NOMO-1 (cell line): ENCODE results near the gene PCP4L1.
"Not testable (repeated sequence)": the region's sequence is repeated elsewhere in the genome, so short reads cannot be mapped to it uniquely, and the experiment has no call there.

ENCODE experiments used
- DNase-seq, 2 experiments: peaks; one replicate each; lab custom pipeline; 2025; ENCODE audit not compliant: unreplicated experiment in 2 of 2; lab: John Stamatoyannopoulos, UW

The PCP4L1 gene

DNA sequence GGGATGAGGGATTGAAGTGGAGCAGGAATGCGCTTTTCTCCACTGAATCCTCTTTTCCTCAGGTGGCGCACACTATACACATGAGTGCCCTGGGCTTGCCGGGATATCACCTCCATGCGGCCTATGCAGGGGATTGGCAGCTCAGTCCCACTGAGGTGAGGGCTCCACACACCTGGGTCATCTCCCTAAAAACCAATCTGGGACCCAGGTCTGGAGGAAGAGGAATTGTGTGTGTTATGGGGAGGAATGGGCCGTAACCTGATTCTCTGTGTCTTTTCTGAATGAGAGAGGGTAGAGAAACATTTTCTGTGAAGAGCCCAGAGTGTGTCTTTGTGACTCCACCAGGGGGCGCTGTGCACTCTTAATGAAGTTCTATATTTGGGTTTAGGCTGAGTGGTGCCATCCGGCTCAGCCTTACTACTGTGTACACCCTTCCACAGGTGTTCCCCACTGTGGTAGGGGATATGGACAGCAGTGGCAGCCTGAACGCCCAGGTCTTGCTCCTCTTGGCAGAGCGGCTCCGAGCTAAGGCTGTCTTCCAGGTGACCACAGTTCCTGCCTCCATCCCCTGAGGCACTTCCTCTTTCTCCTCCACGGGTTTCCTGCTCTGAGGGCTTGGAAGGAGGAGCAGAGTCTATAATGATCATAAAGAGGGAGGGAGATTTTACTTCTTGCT lies 31.2 kb upstream of the PCP4L1 start:
- DNase-seq: peak; percentile 73 to 84

DNA sequence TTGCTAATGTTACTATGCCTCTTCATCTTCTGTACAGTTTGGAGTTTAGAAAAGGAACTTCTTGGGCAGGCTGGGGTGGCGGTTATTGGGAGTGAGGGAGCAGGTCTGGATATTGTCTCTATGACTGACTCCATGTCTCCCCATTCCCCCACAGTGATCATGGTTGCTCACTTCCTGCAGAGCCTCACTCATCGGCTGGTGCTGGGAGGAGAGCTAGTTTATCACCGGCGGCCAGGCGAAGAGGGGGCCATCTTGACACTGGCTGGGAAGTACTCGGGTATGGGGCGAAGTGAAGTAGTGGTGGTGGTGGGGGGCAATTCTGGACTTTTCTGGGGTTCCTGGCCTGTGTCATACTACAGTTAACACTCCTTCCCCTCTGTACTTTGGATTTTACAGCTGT lies 30.5 kb upstream of the PCP4L1 start:
- no peak for DNase-seq

DNA sequence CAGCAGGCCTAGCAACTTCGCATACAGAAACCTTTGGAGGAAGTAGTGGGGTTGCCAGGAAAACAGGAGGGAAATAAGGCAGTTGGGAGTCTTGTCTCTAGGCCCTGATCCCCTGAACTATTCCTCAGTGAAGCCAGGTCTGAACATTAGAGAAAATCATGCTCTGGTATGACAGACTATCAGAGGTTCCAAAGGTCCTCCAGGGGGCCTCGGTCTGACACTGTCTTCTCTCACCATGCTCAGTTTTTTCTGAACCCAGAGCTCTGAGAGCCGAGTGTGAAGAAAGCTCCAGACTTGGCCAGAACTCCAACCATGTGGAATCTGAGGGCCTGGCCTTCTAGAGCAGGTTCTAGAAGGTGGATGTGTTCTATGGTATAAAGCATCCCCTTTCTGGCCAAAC lies 28.6 kb upstream of the PCP4L1 start:
- no peak for DNase-seq

DNA sequence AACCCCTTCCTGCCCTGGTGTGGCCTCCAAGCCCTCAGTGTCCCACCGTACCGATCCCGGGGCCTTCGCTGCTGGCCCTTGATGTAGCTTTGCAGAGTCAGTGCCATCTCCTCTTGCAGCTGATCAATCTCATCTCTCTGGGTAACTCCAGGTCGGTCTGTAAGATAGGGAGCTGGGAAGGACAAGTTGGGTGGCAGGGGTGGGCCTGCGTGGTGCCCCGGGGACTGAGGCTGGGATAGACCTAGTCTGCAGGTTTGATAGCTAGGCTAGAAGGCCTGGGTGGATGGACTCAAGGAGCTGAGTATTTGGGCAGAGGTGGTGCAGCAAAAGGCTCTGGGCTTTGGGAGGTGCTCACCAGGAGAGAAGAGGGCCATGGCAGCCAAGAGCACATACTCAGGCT lies 27.8 kb upstream of the PCP4L1 start:
- no peak for DNase-seq

DNA sequence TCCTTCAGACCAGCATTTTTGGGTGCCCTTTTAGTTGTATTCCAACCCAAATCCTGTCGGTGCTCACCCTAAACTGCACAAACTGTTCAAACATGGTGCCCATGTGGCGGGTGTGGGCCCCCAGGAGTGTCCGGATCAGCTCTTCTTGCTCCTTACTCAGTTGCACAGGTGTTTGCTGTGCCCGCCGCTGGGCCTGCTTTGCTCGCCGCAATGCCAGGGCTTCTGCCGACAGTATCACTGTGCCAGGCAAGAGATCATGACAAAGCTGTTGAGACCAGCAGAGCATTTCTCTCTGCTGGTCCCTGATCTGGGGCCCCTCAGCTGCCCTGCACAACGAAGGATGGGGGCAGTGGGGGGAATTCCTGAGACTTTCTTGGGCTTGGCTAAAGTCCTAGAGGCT lies 25.4 kb upstream of the PCP4L1 start:
- no peak for DNase-seq

DNA sequence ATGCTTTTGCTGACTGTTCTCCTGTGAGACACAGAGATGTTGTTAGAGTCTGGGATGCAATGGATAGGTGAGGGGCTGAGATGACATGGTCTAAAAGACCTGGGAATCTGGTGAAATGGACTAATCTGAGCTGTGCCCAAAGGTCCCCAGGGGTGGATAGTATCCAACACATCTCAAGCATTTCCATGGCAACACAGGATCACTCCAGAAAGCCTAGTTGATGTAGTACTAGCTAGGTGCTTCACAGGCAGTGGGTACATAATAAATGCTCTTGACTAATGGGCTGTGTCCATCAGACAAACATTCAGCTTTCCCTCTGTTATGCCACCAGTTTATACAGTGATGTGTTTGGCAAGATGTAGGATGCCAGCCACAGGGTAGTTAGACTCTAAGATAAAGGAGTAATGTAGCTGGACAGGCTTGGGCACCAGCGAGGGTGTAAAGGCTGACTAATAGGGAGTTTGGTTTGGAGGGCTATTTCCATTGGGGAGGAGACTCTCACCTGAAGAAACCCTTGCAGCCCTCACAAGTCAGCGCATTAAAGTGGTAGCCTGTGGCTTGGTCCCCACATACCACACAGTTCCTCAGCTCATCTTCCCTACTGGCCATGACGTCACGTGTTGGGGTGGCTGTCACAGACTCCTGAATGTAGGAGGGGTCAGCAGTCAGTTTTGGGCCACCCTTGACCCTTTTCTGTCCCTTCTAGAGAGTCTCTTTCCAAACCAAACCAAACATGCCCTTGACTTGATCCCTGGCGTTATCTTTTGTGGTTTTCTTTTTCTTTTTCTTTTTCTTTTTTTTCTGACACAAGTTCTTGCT lies 22.4 kb upstream of the PCP4L1 start:
- DNase-seq: no peak

DNA sequence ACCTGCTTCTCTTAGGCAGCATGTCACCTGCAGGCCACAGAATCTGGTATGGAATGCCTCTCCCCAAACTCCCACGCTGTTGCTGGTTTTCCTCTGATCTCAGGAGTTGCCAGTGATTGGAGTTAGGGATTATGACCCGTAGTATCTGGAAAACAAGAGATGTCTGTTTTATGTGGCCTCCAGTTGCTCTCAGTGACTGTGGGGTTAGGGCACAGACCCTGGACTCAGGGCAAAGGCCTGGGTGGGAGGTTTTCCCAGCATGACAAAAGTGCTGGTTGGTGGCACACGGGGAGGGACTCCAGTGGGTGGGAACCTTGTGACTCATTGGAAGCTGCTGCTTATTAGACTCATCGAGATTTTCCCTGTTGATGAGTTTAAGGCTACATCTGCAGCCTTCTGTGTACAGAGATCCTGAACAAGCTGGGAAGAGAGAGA lies 20.5 kb upstream of the PCP4L1 start, which contains the start of gene NR1I3:
Gene NR1I3, minus strand, starts transcription at position 165 of the 435 bp plus-strand sequence. CDS start 1,638 bp downstream, outside the sequence.
- DNase-seq: no peak

DNA sequence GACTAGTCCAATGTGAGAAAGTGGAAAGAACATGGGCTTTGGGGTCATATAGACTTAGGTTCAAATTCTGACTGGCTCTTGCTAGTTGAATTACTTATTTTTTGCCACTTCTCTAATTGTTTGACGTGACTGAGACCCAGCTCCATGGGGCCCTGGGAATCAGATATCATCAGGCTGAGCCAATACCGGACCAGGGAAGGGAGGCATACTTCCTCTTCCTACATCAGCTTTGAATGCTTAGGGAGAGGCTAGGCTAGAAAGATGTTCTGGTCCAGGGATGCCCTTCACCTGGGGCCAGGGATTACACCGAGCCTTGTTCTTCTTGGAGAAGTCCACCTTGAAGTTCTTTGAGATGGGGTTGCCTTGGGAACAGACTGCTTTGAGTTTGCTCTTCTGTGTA lies 16.9 kb upstream of the PCP4L1 start:
- DNase-seq: peak in 1 of 2 experiments; percentile 19

DNA sequence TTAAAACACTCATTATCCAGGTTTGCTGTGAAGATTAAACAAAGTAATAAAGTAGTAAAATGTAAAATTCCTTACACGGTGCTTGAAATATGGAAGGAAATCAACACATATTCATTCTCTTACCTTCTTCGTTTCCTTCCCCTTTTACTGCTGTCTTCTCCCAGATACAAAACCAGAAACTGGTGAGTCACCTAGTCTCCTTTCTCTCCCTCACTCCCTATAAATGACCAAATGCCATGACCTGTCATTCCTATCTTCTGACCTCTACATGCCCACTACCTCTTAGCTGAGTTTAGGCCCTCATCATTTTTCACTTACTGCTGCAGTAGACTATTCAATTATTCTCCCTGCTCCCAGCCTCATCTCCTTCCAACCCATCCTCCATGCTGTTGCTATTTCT lies 16.2 kb upstream of the PCP4L1 start:
- peak in 1 of 2 experiments; percentile 37 for DNase-seq

DNA sequence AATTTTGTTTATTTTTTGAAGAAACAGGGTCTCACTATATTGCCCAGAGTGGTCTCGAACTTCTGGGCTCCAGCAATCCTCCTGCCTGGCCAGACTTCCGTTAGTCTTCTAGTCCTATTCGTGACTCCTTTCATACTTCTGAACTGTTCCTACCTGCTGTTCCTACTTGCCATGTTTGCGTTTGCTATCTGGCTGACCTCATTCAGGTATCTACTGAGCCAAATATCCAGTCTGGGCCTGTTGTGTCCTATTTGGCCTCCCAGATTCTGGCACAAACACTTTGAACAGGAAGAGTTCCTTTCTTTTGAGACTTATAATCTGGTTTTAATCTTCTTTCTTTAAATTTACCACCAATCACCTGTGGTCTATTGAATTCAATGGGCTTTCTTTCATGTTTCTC lies 13.7 kb upstream of the PCP4L1 start:
- no peak for DNase-seq

DNA sequence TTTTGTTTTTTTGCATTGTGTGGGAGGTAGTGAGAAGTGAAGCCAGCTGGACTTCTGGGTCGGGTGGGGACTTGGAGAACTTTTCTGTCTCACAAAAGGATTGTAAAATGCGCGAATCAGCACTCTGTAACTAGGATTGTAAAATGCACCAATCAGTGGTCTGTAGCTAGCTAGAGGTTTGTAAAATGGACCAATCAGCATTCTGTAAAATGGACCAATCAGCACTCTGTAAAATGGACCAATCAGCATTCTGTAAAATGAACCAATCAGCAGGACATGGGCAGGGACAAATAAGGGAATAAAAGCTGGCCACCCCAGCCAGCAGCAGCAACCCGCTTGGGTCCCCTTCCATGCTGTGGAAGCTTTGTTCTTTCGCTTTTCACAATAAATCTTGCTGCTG lies 8.4 kb upstream of the PCP4L1 start:
- not testable (repeated sequence) for DNase-seq

DNA sequence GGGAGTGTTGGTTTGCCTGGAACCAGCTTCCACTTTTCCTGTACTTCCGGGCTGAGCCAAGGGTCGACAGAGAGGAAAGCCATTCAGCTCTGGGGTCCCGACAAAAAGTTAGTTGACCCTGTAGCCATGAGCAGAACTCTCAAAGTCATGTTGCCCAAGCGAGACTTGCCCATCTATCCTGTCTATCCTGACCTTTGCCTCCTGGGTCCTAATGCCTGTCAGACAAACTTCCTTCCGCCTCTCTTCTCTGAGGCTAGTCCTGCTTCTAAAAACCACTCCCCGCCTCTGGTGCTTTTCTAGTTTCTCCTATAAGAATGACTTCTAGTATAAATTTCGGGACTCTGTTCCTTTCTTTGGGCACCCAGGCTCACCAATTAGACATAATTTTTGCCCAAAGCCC lies 7.7 kb upstream of the PCP4L1 start:
- no peak for DNase-seq

DNA sequence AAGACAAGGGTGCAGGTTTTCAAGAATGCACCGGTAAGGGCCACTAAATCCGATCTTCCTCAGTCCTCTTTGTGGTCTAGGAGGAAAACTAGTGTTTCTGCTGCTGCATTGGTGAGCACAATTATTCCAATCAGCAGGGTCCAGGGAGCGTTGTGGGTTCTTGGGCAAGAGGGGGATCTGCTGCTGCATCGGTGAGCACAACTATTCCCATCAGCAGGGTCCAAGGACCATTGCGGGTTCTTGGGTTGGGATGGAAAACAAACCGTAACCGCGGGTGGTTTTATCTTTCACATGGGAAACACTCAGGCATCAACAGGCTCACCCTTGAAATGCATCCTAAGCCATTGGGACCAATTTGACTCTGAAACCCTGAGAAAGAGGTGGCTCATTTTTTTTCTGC lies 7.0 kb upstream of the PCP4L1 start:
- no peak for DNase-seq

DNA sequence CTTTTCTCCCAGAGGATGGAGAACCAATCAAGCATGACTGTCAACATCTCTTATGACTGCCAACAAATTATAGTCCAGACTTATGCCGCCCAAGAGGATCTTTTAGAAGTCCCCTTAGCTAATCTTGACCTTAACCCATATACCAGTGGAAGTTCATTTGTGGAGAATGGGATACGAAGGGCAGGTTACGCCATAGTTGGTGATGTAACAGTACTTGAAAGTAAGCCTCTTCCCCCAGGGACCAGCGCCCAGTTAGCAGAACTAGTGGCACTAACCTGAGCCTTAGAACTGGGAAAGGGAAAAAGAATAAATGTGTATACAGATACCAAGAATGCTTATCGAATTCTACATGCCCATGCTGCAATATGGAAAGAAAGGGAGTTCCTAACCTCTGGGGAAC lies 3.2 kb upstream of the PCP4L1 start:
- DNase-seq: not testable (repeated sequence)

DNA sequence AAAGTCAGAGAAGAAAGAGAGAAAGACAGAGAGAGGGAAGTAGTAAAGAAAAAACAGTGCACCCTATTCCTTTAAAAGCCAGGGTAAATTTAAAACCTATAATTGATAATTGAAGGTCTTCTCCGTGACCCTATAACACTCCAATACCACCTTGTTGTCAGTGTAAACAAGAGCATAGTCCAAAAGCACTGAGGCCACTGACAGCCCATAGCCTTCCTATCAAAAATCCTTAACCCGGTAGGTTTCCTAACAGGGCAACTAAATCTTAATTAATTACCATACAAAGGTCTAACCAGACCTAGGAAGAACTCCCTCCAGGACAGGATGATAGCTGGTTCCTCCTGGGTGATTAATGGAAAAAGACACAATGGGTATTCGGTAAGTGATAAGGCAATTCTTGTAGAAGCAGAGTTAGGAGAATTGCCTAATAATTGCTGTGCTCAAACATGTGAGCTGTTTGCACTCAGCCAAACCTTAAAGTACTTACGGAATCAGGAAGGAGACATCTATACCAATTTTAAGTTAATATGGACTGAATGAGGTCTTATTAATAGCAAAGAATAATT lies 2.5 kb upstream of the PCP4L1 start:
- not testable (repeated sequence) for DNase-seq

DNA sequence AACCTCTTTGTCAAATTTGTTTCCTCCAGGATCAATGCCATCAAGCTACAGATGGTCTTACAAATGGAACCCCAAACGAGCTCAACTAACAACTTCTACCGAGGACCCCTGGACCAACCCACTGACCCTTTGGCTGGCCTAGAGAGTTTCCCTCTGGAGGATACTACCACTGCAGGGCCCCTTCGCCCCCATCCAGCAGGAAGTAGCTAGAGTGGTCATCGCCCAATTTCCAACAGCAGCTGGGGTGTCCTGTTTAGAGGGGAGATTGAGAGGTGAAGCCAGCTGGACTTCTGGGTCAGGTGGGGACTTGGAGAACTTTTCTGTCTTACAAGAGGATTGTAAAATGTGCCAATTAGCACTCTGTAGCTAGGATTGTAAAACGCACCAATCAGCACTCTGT lies 1.4 kb upstream of the PCP4L1 start:
- DNase-seq: not testable (repeated sequence)

DNA sequence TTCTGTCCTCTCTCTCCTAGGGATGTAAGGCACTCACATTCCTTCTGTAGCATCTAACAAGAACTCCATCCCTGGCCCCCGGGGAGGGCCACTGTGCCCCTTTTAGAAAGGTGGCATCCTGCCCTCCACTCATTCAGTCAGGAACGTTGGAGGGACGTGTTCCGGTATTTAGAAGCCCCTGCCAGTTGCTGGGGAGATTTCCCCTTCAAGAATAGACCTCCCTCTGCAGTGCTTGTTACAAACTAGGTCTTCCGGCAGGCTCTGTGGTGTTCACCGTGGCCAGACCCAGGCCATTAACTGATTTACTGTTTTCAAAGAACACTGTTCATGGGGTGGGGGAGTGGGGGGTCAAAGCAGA lies 779 bp downstream of the PCP4L1 start:
- DNase-seq: no peak

DNA sequence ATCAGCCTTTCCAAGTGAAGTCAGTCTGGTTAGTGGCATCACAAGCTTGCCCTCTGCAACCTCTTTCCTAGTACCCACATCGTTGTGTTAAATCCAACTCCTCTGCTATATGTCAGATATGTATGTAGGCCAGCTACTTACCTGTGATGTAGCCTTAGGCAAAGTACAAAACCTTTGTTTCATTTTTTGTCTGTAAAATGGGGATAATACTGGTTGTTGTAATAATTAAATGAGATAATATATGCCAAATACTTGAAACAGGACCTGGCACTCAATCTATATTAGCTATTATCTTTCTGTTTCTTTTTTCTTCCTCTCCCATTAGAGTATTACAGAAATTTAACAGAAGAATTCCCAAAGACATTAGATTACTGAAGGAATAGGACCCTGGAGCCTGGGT lies 1.2 kb downstream of the PCP4L1 start:
- no peak for DNase-seq

DNA sequence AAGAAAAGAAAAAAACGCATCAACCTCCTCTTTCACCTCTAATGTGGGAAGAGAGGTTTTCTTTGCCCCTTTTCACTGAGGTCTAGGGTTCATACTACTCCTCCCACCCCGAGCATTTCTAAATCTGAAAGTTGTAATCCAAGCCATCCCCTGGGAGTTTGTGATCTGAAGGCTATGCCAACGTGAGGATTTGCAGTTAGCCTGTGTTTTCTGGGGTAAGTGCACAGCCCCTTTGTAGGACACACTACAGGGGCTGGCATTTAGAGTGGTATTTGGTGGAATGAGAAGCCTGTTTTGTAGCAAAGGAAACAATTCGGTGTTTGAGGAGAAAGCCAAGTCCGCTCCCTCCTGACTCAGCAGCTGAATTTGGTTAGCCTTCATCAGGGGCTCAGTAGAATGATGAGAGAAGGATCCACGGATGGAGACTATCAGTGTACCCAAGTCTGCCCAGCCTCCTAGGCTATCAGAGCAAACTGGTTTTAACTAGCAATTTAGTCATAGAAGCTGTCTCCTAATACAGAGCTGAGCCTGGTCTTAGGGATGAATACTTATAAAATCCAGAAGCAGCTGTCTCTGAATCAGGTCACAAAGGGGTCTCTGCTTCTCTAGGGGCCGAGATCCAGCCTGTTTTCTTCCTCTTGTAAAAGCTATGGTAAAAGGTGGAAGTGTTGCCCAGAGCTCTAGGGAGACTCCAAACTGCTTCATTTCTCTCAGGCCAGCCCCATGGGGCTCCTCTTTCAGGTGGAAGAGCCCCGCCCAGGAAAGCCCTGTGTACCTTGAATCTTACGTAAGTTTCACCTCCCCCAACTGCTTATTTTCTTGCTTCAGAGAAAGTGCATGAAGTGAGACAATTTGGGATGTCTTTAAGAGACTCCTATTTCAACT lies 2.1 kb downstream of the PCP4L1 start:
- DNase-seq: no peak

DNA sequence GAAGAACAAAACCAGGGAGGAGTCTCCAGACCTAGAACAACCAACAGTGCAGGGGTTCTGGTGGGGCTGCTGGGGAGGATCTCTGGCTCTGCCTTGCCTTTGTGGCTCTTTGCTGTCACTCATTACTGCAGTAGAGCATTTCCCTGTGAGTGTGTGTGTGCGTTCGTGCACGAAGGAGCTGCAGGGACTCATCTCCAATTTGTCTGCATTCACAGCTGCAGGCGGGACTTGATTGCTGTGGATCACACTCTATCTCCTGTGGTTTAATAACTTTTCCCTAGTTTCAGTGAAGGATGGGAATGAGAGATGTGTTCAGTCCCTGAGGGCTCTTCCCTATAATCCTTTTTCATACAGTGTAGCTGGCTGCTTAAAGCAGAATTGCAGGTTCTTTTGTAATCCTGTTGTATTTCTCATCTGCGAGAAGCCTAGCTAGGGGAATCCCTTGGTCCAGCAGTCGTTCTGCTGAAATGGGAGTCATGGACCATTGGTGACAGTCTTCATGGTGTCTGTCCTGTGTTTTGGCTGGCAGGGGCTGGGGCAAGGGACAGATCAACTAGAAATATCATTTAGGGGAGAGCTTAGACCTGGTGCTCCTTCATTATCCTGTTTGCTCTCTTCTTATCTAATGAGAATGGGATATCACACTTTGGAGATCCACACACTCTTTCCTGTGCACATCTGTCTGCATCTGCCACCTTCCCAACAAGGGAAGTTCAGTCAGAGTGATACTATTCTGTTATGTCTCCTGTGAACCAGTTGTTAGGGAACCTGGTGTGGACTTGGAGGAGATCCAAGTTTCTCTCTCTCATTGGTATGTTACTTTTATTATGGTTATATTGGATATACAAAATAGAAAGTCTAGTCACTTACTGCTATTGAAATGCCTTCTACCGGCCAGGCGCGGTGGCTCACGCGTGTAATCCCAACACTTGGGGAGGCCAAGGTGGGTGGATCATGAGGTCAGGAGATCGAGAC lies 3.0 kb downstream of the PCP4L1 start:
- no peak for DNase-seq
